Prostate gland (tissue), 2 donors: ENCODE measurements around the gene ZBTB7C.

Experiments used
- CTCF ChIP-seq, 4 experiments: fragments of 200-600 bp in 2 of 4; fragments of 450-650 bp in 2 of 4; sonication (generic) in 2 of 4; IDR thresholded peaks; 1 replicate in 3 of 4; 2 replicates in 1 of 4; pipeline ENCODE4 v1.5.1; 2016 to 2019; ENCODE audit warnings: antibody characterized with exemption in 4 of 4, mild to moderate bottlenecking in 2 of 4, moderate library complexity in 2 of 4
- POLR2AphosphoS5 ChIP-seq: sonication (generic); formaldehyde crosslinking; IDR thresholded peaks from one replicate; pipeline ENCODE4 v1.6.1; 2017; ENCODE audit warnings: antibody characterized with exemption

GRCh38 chr18:48408727-48409590 is at the start of gene ZBTB7C:
- TF ChIP-seq CTCF (IDR thresholded peaks at IDR 0.05) (no peak), POLR2AphosphoS5 (no peak)
